HG02571 (cell line): Measurements from ENCODE around the gene CSAD.
"Not testable (repeated sequence)": the region's sequence is repeated elsewhere in the genome, so short reads cannot be mapped to it uniquely, and the experiment has no call there.

Experiments
- ATAC-seq: cut with Tn5 transposase; IDR thresholded peaks from one replicate; pipeline ENCODE4 v1.9.1; 2021; ENCODE audit warnings: mild to moderate bottlenecking, moderate library complexity; ENCODE audit not compliant: unreplicated experiment

Gene CSAD

GRCh38 chr12:53182903-53183302, 2.2 kb upstream of the CSAD start:
- no peak for ATAC-seq

- ATAC-seq, result no peak
These were observed 1.2 kb upstream of the CSAD start for GRCh38 chr12:53181935-53182334.

DNA sequence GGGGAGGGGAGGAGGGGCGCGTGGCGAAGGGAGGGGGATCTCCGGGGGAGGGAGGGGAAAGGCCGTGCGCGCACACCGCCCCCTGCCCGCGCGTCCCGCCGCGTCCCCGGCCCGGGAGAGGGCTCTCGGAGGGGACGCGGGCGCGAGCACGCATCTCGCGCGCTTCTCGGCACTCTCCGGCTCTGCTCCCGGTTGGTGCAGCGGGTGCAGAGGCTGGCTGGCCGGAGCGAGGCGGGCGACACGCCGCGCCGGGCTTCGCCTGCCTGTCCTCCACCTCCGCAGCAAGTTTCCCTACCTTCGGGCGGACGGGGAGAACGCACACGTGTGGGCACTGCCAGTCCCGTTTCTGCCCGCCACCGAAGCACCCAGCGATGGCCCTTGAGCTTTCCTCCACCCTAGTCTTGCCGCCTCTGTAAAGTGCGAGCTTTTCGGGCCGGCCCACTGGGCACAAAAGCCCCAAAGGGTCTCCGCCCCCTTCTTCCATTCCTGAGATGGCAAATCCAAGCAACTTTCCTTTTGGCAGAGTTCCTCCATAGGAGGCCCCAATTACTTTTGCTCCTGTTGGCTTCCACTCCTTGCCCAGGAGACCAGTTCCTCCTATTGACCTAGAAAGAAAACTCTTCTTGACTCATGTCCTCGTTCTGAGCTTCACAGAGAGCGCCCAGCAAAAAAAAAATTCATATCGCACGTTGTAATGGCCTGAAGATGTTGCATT, 363 bp upstream of the CSAD start:
- ATAC-seq, result peak; percentile 44

GRCh38 chr12:53179687-53180219, 972 bp downstream of the CSAD start:
- ATAC-seq, result peak; percentile 5

GRCh38 chr12:53178803-53179202, 1.9 kb downstream of the CSAD start:
- ATAC-seq, result not testable (repeated sequence)

DNA sequence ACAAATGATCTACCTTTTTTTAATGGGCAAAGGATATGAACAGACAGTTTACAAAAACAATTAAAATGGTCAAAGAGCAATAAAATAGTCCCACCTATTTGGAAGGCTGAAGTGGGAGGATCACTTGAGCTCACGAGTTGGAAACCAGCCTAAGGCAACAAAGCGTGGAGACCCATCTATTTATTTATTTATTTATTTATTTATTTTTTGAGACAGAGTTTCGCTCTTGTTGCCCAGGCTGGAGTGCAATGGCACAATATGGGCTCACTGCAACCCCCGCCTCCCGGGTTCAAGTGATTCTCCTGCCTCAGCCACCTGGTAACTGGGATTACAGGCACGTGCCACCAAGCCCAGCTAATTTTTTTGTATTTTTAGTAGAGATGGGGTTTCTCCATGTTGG, 3.3 kb downstream of the CSAD start:
- ATAC-seq, result not testable (repeated sequence)

- no peak for ATAC-seq
These were observed 4.0 kb downstream of the CSAD start for GRCh38 chr12:53176750-53177149.

DNA sequence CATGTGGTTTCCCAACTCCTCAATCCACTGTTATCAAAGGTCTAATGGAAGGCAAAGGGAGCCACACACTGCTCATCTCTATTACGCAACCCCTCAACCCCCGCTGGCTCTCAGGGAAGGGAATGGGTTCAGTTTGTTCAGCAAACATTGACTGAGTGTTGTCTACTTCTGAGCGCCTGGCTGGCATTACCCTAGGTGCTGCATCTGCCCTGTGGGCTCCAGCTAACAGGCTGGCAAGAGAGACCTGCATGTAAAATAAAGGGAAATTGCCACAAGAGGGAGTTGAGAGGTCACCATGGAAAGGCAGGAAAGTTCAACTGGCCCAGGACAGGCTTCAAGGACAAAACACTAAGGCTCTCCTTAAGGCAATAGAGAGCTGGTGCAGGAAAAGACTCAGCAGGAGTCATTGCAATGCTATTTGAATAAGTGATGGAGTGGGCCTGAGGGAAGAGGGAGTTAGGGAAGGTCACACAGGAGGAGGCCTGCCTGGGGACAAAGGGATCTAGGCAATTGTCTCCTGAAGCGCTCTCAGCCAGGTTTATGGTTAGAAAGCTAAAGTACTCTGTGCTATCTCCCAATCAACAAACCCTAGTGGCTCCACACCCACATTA, 5.7 kb downstream of the CSAD start:
- ATAC-seq, result no peak

GRCh38 chr12:53173085-53173715, 7.5 kb downstream of the CSAD start:
- ATAC-seq, result no peak

DNA sequence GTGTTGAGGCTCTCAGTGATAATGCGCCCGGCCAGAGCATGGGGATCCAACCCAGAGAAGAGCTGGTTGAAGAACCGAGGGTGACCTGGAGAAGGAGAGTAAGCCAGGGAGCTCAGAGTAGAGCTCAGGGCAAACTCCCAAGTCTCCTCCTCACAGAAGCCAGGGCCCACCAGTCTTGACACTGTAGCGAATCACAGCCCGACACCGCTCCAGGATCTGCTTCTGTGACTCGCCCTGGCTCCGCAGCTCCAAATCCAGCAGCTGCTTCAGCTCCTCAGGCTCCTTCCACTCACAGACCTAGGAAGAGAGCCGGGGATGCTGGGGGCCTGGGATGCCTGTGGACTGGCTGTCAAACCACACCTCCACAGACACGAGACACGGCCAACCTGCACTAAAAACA, 8.4 kb downstream of the CSAD start:
- ATAC-seq, result no peak

DNA sequence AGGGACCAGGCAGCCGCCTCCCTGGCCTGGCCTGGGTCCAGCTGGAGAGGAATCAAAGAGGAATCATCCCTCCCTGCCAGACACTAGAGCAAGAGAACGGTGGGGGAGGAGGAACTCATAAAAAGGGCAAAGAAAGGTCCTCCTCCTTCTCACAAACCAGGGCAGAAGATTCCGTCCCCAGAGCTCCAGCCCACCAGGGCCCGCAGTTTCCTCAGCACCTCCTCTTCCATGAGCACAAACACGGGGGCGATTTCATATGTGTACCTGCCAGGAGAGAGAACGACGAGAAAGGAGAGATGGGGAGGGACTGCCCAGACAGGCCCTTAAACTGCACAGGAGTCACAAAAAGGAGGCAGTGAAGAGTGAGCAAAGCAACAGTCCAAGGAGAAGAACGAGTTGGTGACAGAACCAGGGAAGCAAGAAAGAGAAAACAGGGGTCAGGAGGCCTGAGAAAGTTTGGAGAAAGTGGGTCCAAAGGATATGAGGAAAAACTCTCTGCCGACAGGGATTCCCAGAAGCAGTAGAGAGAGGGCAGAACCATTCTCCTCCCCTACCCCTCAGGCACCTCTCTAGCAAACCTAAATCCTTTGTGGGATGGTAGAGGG, 8.9 kb downstream of the CSAD start:
- no peak for ATAC-seq

DNA sequence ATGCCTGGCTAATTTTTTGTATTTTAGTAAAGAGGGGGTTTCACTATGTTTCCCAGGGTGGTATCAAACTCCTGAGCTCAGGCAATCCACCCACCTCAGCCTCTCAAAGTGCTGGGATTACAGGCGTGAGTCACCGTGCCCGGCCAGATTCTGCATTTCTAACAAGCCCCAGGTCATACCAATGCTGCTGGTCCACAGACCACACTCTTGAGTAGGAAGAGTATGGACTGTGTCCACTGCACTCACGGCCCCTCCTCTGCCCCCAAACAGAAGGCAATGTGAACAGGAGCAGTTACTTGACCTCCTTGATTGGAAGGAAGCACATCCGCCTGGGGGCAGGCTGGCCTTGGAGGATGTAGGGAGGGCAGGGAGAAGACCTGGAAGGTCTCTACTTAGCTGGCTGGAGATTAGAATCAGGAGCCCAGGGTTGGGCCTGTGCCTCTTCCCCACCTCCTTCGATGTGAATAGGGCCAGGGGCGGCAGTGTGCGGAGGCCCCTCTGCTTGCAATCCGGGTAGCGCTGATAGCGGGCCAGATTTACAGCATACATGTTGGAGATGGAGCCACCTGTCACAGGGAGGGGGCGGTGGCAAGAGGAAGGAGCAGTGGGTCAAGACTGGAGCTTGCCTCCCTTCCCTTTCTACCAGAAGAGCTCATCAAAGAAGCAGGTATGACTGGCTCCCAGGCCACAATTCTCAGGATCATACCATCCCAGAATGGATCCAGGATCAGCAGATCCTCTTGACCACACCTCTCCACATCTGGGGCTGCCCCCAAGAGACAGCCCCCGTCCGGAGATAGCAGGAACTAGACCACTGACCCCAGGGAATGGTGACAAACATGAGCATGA, 9.6 kb downstream of the CSAD start:
- no peak for ATAC-seq

GRCh38 chr12:53170215-53170614, 10.5 kb downstream of the CSAD start:
- ATAC-seq, result no peak

DNA sequence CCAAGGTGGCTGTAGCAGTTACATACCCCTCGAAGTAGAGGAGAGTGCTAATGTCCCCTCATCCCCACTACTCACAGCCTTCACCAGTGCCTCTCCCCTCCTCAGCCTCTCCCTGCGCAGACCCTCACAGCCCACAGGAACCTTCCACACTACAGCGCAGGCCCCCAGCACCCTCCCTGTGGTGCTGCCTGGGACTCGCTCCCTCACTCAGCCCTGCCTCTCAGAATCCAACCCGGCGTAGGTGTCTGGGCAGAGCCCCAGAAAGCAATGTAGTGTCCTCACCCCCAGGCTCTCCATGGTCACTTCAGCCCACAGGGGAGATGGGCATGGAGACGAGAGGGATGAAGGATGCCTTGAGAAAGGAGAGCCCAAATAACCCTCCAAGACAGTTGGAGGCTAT, 11.1 kb downstream of the CSAD start:
- no peak for ATAC-seq

GRCh38 chr12:53166837-53167236, 13.9 kb downstream of the CSAD start:
- no peak for ATAC-seq

DNA sequence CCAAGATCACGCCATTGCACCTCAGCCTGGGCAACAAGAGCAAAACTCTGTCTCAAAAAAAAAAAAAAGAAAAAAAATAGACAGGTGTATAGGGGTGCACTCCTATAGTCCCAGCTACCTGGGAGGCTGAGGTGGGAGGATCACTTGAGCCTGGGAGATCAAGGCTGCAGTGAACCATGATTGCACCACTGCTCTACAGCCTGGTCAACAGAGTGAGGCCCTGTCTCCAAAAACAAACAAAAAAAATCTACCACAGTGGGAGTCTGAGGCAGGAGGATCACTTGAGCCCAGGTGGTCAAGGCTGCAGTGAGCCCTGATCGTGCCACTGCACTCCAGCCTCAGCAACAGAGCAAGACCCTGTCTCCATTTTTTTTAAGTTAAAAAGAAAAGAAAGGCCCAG, 17.7 kb downstream of the CSAD start:
- ATAC-seq, result not testable (repeated sequence)

DNA sequence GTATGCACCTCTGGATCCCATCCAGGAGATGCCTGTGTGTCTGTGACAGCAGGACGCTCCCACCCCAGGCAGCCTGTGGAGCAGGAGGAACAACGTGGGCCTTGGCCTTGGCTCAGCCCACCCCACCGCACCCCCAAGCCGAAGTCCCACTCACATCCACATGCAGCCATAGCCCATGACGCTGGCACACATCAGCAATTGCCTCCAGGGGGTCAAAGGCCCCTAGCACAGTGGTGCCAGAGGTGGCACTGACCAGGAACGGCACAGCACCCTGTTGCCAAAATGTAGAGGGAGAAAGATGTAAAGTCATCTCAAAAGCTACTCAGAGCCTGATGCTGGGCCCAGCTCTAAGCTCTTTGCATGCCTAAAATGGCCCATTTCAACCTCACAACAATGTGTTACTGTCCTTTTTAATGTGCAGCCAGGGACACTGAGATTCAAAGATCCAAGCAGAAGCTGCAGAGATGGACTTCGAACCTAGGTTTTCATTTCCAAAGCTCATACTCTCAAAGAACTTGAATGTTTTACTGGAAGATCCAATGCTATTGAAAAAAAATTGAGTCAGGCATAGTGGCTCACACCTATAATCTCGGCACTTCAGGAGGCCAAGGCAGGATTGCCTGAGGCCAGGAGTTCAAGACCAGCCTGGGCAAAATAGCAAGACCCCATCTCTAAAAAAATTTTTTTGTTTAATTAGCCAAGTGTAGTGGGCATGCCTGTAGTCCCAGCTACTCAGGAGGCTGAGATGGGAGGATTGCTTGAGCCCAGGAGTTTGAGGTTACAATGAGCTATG, 19.4 kb downstream of the CSAD start:
- no peak for ATAC-seq

DNA sequence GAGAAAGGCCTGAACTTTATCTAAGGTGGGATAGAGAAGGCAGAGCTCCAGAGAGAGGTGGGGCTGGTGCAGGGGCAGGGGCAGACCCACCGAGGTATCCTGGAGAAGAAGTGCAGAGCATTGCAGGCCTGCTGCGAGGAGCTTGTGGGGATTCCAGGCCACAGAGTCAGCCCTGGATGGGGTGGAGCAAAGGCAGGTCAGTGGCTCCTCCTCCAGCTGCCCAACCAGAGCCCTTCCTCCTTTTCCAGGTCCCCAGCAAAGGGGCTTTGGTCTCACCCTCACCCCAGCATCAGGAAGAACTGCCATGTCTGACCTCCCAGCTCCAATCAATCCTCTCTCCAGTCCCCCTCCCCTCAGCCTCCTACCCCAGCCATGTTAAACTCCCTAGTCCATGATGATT, 20.1 kb downstream of the CSAD start:
- ATAC-seq, result no peak

DNA sequence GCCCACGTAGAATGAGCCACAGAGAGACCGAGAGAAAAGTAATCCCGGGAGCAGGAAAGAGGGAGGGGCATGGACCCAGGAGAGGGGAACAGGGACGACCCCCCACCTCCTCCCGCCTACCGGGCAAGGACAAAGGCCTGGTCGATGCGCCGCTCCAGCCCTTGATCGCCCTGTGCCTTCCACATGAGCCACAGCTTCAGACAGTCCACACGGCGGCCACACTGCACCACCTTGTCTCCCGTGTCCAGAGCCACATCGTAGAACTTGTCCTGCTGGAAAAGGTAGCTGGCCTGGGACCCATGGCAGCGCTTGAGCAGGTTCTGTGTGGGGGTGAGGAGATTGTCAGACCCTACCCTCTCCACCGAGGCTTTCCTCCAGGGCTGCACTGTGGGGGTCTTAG, 20.7 kb downstream of the CSAD start:
- ATAC-seq, result no peak
